HG02642 (cell line): ENCODE measurements around the gene HERPUD1.
"Not testable (repeated sequence)": the region's sequence is repeated elsewhere in the genome, so short reads cannot be mapped to it uniquely, and the experiment has no call there.

Experiments used
- ATAC-seq: cut with Tn5 transposase; IDR thresholded peaks from one replicate; pipeline ENCODE4 v1.9.1; 2021; ENCODE audit warnings: mild to moderate bottlenecking; ENCODE audit not compliant: unreplicated experiment, poor library complexity

Gene HERPUD1

DNA sequence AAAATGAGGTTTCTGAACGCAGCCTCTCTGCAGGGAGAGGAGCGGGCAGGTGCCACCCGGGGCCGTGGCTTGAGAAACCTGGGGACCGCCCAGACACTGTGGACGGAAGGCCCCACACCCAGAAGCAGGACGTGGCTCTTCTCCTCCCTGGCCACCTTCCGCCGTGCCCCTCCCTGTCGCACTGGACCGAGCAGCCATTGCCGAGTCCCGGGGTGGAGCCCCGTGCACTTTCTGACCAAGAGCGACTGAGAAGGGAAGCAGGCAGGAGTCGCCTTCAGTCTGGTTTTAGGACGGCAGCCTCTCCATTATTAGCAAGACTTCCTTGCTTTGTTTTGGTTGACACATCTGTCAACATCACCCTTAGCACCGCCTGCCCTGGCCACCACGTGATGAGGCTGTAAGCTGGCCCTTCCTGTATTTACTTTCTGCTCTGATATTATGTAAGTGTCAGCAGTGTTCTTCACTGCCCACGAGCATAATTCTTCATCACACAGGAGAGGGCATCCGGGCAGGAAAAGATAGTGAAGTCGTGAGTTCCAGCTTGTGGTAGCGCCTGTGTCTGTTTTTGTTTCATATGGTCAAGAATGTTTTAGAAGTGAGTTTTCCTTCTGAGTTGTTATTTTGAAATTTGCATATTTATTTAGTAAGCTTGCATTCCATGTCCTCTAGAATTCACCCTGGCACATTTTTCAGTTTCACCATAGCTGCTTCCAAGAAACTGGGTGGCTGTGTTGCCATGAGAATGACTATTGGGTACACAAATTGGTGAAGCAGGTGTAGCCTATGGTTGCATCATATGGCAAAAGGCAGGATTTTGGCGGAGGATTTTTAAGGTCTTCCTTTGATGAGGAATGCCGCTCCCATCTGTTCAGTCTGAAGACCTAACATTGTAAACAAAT lies 1.0 kb downstream of the HERPUD1 start:
- peak; percentile 11 for ATAC-seq

DNA sequence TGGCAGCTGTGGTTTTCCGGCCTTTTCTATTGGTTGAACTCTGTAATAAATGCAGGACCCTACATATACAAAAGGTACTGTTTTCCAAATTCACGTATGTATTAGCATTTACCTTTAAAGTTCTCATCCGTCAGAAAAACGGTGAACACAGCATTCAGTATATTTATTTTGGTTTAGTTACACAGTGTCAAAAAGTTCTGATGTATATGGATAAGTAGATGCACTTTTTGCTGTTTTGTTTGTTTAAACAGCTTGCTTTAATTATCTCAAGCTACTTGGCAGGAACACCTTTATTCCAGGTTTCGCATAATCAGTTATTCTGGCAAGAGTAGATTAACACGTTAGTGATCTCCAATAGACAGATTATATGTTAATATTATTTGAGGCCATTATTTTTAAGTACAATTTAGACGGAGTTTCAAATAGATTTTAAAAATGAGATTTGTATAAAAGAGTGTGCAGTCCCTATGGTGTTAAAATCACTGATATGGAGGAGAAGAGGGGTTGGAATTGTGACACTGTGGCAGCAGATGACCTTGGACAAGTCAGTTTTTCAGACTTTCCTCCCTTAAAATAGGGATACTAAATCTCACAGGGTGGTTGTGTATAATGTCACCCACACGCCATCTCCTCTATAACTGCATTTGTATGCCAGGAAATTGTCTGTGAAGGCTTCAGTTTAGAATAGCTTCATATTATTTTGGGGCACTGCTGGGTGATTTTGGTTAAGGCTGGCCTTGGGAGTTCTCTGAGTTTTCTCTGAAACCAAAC lies 2.1 kb downstream of the HERPUD1 start:
- ATAC-seq, result no peak

DNA sequence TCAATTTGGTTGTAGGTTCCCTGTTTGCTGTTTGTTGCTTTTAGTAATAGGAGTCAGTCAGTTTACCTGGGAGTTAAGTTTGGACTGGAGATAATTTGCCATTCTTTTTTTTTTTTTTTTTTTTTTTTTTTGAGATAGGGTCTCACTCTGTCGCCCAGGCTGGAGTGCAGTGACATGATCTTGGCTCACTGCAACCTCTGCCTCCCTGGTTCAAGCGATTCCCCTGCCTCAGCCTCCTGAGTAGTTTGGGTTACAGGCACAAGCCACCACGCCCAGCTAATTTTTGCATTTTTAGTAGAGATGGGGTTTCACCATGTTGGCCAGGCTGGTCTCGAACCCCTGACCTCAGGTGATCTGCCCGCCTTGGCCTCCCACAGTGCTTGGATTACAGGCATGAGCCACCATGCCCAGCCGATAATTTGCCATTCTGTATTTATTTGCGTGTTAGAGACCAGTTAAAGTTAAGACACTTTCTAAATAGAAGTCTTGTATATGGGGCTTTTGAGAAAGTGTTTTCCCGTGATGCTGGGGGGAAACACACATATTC lies 2.7 kb downstream of the HERPUD1 start:
- not testable (repeated sequence) for ATAC-seq

DNA sequence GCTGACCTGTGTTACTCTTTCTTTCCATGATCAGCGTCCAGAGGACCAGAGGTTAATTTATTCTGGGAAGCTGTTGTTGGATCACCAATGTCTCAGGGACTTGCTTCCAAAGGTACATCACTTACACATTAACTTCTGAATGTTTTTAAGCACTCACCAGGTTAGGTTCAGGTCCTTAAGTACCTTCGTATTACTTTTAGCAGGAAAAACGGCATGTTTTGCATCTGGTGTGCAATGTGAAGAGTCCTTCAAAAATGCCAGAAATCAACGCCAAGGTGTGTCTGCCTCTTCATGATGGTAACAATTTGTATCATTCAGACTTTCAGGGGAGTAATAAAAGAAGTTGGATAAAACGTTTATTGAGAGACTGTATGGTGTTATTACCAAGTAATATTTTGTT lies 3.3 kb downstream of the HERPUD1 start:
- no peak for ATAC-seq

DNA sequence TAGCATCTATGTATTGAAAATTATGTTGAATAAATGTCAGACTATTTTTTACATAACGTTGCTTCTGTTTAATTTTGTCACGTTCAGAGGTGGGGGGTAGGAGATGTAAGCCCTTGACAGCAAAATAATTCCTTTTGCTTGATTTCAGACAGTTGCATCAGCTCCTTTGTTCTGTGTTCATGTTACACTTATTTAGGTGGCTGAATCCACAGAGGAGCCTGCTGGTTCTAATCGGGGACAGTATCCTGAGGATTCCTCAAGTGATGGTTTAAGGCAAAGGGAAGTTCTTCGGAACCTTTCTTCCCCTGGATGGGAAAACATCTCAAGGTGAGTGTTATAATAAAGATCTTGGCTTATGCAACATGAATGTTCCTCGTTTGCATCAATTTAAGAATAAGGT lies 4.5 kb downstream of the HERPUD1 start:
- ATAC-seq, result no peak

DNA sequence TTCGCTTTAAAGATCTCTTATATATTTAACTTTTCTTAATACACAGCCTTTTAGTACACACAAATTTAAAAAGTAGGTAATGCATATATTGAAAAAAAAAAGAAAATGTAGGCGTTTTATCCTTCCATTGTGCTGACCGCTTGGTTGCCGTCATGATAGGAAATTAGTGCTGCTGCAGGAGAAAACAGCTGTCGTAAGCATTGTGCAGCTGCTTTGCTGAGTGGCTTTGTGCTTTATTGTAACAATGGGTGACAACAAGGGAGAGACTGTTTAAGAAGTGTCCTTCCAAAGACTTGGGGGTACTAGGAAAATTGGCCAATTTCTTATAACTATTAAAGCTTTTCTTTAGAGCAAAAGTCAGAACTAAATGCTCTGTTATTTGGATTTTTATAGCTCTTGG lies 5.0 kb downstream of the HERPUD1 start:
- ATAC-seq, result no peak

DNA sequence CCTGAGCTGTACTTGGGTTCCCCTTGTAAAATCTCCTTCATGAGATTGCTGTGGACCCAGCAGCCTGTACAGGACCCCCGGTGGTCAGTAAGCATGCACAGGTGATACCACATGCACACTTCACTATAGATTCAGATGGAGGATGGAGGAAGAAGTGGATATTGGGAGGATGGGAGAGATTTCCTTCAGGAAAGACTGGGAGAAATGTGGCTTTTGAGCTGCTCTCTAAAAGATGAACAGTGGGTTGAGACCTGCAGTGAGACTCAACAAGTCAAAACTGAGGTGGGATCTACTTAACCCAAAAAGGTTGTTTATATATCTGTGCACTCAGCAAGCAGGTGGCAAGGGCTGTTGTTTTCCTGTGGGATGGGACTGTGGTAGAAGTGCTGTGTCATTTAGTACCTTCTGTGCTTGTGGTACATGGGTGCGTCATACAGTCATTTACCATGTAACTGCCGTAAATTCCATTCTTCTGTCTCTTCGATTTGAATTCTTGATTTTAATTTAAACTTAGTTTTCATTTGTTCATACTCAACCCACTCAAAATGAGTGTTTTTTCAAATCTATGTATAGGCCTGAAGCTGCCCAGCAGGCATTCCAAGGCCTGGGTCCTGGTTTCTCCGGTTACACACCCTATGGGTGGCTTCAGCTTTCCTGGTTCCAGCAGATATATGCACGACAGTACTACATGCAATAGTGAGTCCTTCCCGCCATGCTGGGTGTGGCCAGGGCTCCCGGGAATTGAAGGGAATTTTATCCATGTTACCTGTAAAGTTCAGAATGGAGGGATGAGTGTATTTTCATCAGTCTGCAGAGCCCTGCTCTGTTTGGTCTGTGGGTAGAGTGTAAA lies 6.9 kb downstream of the HERPUD1 start:
- no peak for ATAC-seq

DNA sequence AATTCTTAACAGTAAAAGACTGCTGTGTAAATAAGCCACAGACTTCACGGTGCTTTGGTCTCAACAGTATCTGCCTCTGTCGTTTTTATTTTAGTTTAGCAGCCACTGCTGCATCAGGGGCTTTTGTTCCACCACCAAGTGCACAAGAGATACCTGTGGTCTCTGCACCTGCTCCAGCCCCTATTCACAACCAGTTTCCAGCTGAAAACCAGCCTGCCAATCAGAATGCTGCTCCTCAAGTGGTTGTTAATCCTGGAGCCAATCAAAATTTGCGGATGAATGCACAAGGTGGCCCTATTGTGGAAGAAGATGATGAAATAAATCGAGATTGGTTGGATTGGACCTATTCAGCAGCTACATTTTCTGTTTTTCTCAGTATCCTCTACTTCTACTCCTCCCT lies 7.9 kb downstream of the HERPUD1 start:
- ATAC-seq, result no peak

DNA sequence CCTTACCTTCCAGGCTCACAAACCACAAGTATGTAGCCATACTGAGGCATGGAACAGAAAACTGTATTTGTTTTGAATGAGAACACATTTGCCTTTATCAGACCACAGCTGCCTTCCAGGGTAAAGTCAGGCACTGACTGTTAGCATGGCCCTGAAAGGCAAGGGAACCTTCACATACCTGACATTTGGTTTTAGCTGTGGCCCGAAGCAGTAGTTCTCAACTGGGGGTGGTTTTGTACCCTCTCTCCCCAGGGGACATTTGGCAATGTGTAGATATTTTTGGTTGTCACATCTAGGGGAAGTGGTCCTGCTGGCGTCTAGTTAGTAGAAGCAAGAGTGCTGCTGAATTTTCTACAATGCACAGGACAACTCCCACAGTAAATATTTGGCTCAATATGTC lies 9.2 kb downstream of the HERPUD1 start:
- no peak for ATAC-seq

DNA sequence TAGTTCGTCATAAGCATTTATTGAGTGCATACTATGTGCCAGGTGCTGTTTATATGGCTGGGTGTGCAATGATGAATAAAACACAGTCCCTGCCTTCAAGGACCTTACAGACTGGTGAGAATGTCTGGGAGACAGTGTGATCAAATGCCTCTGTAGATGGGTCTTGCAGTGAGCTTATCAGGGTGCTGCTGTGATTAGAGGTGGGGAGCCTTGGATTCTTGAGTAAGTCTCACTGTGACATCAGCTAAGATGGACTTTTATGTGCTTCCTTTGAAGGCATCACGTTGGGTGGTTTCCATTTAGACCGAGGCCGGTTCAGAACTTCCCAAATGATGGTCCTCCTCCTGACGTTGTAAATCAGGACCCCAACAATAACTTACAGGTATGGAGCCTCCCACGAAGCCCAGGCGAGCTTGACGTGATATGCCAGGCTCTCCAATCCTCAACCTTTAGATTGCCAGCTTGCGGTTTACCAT lies 10.0 kb downstream of the HERPUD1 start:
- no peak for ATAC-seq

DNA sequence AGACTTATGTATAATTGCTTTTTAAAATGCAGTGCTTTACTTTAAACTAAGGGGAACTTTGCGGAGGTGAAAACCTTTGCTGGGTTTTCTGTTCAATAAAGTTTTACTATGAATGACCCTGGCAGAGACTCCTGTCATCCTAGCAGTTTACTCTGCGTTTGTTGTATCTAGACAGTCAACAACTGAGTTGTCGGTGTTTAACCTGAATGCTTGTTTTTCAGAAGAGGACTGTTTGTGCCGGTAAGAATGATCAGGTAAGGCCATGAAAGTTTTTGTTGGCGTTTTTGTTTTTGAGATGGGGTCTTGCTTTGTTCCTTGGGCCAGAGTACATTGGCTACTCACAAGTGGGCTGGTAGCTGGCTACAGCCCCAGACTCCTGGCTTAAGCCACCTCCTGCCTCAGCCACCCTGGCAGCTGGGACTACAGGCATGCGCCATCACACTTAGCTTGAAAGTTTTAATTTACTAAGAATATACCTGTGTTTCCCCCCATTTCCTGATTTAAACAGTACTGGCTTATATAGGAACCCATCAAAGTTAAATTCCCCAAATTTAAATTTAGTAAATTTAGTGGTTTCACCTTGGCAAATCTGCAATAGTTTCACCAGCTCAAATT lies 11.9 kb downstream of the HERPUD1 start:
- no peak for ATAC-seq

DNA sequence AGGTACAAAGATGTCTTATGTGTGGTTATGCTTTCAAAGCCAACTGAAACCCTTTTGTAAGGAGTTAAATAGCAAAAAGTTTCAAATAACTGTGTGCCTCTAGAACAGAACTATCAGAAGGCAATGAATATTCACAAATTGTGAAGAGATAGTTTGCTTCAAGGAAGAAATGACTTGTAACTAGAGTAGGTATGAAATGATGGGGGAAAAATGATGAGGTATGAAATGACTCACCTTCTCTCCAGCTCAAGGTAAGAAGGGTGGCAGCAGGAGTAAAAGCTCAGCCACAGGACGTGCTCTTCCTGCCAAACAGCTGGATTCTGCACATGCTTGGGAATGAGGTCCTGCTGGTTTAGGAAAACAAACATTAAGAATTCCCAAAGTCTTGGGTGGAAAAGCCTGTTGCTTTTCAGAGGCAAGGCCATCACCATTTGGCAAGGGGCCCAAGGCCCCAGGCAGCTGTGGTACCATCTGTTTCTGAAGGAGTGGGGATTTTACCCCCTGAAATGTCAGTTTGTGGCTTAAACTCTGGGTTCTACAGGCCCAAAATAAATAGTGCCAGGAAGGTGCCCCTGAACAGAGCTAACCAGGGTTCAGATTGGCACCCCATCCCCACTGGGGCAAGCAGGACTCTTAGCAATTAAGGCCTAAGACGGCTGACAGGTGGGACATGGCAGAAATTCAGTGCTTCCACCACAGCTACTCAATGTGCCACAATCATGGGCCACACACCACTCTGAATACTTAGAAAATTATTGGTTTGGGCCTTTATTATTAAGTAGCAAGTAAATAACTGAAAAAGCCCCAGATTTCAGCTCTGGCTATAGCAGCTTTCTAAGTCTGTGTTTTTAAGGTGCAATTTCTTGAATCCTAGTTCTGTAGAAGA lies 13.3 kb downstream of the HERPUD1 start:
- peak; percentile 39 for ATAC-seq

DNA sequence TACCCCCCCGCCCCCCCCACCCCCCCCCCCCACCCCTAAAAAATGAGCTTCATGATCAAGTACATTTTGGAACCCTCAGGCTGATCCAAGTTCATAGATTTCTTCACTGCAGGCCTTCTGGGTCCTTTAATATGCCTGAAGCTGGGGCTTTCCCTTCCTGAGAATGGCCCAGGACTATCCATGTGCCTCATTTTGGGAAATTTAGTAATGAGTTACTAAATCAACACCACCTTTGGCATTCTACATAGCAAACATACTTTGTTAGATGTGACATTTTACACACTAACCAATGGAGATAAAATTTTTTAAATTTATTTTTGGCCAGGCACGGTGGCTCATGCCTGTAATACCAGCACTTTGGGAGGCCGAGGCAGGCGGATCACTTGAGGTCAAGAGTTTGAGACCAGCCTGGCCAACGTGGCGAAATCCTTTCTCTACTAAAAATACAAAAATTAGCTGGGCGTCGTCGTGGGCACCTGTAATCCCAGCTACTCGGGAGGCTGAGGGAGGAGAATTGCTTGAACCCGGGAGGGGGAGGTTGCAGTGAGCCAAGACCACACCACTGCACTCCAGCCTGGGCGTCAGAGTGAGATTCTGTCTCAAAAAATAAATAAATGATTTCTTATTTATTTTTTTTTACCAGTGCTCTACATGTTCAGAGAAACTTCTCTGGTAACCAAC lies 14.0 kb downstream of the HERPUD1 start:
- no peak for ATAC-seq

DNA sequence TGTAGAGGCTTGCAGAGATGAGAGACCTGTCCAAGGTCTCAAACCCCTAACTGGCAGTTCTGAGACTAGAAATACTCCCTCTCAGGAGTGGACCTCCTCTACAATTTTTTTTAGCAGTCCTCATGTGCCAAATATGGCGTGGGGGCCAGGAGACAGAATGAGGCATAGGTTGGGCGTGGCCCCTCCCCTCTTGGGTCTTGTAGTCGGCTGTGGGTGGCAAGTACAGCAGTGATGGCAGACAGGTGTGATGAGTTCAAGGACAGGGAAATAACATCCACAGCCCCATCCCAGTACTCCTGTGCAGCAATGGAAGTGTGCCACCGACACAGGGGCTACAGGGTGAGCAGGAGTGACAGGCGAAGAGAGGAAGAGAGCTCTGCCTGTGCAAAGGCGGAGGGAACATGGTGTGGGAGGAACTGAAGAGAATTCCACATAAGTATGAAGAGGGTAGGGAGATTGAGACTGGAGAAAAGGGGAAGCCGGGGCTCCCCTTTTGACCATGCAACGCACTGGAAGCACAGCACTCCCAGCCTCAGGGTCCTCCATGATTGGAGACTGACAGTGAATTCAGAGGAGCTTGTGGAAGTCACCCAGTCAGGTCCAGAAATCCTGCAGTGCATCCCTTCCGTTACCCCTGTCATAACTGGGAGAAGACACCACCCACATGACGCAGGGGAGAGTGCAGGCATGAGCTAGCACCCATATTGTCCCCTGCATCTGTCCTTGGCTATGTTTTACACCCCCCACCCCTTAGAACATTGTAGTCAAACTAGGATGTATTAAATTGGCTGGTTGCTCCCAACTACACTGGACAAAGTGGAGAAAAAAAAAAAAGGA lies 15.0 kb downstream of the HERPUD1 start:
- no peak for ATAC-seq

DNA sequence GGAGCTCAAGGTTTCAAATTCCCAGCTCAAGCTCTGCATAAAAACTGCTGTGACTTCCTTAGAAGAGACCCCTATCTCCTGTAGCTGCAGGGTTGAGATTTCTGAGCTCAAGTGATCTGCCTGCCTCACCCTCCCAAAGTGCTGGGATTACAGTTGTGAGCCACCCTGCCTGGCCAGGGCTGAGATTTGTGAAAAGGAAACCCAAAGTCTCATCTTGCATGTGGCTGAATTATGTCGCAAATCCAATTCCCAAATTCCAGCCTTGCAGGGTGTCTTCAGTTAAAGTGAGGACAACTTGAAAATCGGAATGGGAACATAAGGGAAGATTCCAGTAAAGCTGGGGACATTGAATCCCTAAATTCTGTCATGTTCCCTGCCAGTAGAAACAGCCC lies 15.7 kb downstream of the HERPUD1 start:
- ATAC-seq, result no peak

DNA sequence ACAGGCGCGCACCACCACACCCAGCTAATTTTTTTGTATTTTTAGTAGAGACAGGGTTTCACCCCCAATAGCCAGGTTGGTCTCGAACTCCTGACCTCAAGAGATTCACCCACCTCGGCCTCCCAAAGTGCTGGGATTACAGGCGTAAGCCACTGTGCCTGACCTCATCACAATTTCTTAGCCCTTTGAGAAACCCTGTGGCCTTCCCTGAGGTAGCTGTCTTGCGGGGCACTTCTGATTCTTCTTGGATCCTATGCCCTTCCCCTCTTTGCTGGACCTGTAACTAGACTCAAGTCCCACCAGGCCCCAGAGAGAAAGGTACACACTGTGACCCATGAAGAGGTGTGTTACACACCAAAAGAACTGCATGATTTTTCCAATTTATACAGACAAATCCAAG lies 16.3 kb downstream of the HERPUD1 start:
- ATAC-seq, result no peak

DNA sequence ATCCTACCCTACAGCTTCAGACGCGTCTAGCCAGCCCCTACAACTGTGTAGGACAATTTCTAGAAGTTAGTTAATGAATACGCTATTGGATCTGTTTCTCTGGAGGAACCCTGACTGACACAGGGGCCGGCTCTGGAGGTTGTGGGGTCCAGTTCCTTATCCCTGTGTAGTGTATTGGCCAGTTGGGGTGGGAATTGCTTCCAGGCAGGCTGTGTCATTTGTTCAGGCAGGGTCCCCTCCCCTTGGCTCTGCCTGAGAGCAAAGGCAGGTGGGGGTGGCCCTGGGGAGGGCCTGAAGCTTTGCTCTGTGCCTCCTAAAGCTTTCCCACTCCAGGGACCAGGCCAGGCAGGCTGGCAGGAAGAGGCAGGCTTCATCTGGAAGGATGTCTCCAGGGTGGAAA lies 18.1 kb downstream of the HERPUD1 start:
- no peak for ATAC-seq

DNA sequence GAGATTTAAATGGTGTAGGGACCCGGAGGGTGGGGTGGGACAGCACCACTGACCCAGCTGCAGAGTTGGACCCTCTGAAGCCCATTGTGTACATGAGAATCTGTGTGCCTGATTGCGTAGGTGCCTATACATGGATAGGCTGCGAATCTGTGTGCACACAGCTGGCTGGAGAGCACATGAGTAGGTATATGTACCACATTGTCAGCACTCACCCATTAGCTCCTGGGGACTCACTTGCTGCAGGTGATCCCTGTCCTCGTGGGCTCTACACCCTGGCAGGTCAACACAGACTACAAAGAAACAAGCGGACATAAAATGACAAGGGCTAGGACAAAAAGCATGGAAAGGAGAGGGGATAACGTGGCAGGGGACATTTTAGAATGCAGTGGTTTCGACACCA lies 18.5 kb downstream of the HERPUD1 start:
- ATAC-seq, result no peak
